Measurements from ENCODE around the gene SARDH. TPM values are rescaled to one million over a fixed set of nuclear protein-coding genes. Genes with fewer than 3 reads are reported as not detected.

Gene SARDH
- total RNA-seq, 2 experiments from 2014 or later, result 17.7 to 18.5 TPM

- DNase-seq (no peak), ATAC-seq (ENCODE audit: poor library complexity) (no peak)
- Mint-ChIP-seq H3K27me3 (no peaks in the 10 kb centered on the region), H3K27ac (no peak overlapping the region), H3K4me1 (ENCODE audit: low read depth) (no peaks in the 10 kb centered on the region), H3K9me3 (peaks cover 2% of the 10 kb centered on the region), H3K36me3 (ENCODE audit: low read depth) (peaks cover 14% of the 10 kb centered on the region), H3K4me3 (no peak overlapping the region)
- no peak overlapping the region for H3K4me3 ChIP-seq (ENCODE audit: low read length)
- intact Hi-C loops (cut with DNase I, micrococcal nuclease), result no loop called here
- POLR2A ChIA-PET, result no interaction called here
- no peaks in the 10 kb centered on the region for H3K9me3 ChIP-seq (ENCODE audit: control insufficient read depth in 1 of 2, insufficient read depth in 1 of 2, low read length in 2 of 2)
- no peaks in the 10 kb centered on the region for H3K4me1 ChIP-seq (ENCODE audit: insufficient read depth, low read length)
- H3K36me3 ChIP-seq (ENCODE audit: insufficient read depth, low read length), result no peaks in the 10 kb centered on the region
- no peak overlapping the region for H3K27ac ChIP-seq (ENCODE audit: low read depth in 1 of 2, low read length in 2 of 2)
- CTCF ChIA-PET, result no interaction called here
- no peak for TF ChIP-seq CTCF (IDR thresholded peaks at IDR 0.05)
- no peaks in the 10 kb centered on the region for H3K27me3 ChIP-seq (ENCODE audit: control insufficient read depth in 1 of 2, insufficient read depth in 2 of 2, low read length in 2 of 2)
Measured at GRCh38 chr9:133777068-133777791, 39.1 kb upstream of the SARDH start.

GRCh38 chr9:133775951-133776905 is 38.1 kb upstream of the SARDH start:
- no peak overlapping the region for H3K4me3 ChIP-seq (ENCODE audit: low read length)
- DNase-seq (no peak), ATAC-seq (ENCODE audit: poor library complexity) (no peak)
- no peaks in the 10 kb centered on the region for H3K27me3 ChIP-seq (ENCODE audit: control insufficient read depth in 1 of 2, insufficient read depth in 2 of 2, low read length in 2 of 2)
- H3K9me3 ChIP-seq (ENCODE audit: control insufficient read depth in 1 of 2, insufficient read depth in 1 of 2, low read length in 2 of 2), result no peaks in the 10 kb centered on the region
- no peaks in the 10 kb centered on the region for H3K36me3 ChIP-seq (ENCODE audit: insufficient read depth, low read length)
- peaks cover 14% of the 10 kb centered on the region for H3K36me3 Mint-ChIP-seq (ENCODE audit: low read depth)
- H3K4me1 Mint-ChIP-seq (ENCODE audit: low read depth), result no peaks in the 10 kb centered on the region
- POLR2A ChIA-PET, result no interaction called here
- H3K4me3 Mint-ChIP-seq, result no peak overlapping the region
- H3K9me3 Mint-ChIP-seq, result peaks cover 2% of the 10 kb centered on the region
- no peak for TF ChIP-seq CTCF (IDR thresholded peaks at IDR 0.05)
- no peaks in the 10 kb centered on the region for H3K4me1 ChIP-seq (ENCODE audit: insufficient read depth, low read length)
- H3K27ac ChIP-seq (ENCODE audit: low read depth in 1 of 2, low read length in 2 of 2), result no peak overlapping the region
- no peak overlapping the region for H3K27ac Mint-ChIP-seq
- no peaks in the 10 kb centered on the region for H3K27me3 Mint-ChIP-seq
- intact Hi-C loops (cut with DNase I, micrococcal nuclease), result no loop called here
- CTCF ChIA-PET, result no interaction called here

GRCh38 chr9:133775291-133775690 is 37.1 kb upstream of the SARDH start:
- no peak for ATAC-seq (ENCODE audit: poor library complexity)
- no peak for DNase-seq
- H3K4me1 Mint-ChIP-seq (ENCODE audit: low read depth), result no peaks in the 10 kb centered on the region

More at GRCh38 chr9:133775291-133775690, 37.1 kb upstream of the SARDH start:
- CTCF ChIA-PET, result no interaction called here
- peaks cover 14% of the 10 kb centered on the region for H3K36me3 Mint-ChIP-seq (ENCODE audit: low read depth)
- Histone ChIP-seq H3K36me3 (ENCODE audit: insufficient read depth, low read length) (no peaks in the 10 kb centered on the region), H3K4me3 (ENCODE audit: low read length) (no peak overlapping the region), H3K4me1 (ENCODE audit: insufficient read depth, low read length) (no peaks in the 10 kb centered on the region), H3K27ac (ENCODE audit: low read depth in 1 of 2, low read length in 2 of 2) (no peak overlapping the region), H3K27me3 (ENCODE audit: control insufficient read depth in 1 of 2, insufficient read depth in 2 of 2, low read length in 2 of 2) (no peaks in the 10 kb centered on the region), H3K9me3 (ENCODE audit: control insufficient read depth in 1 of 2, insufficient read depth in 1 of 2, low read length in 2 of 2) (no peaks in the 10 kb centered on the region)
- no peak for TF ChIP-seq CTCF (IDR thresholded peaks at IDR 0.05)
- H3K27ac Mint-ChIP-seq, result no peak overlapping the region
- intact Hi-C loops (cut with DNase I, micrococcal nuclease), result no loop called here
- POLR2A ChIA-PET, result no interaction called here
- H3K27me3 Mint-ChIP-seq, result no peaks in the 10 kb centered on the region
- H3K4me3 Mint-ChIP-seq, result no peak overlapping the region
- peaks cover 2% of the 10 kb centered on the region for H3K9me3 Mint-ChIP-seq

All from CD4-positive, alpha-beta T cell (primary cell).